Liver (tissue), 3 donors: ENCODE measurements around the gene ACKR2.

Experiments used
- EGR1 ChIP-seq, 2 donors: IDR thresholded peaks; 2 replicates each; pipeline ENCODE4 v1.6.1; 2016 to 2018; ENCODE audit warnings: antibody characterized with exemption in 2 of 2, low read depth in 2 of 2
- FOXA1 ChIP-seq: IDR thresholded peaks from 2 replicates; pipeline ENCODE4 v1.6.1; 2016; ENCODE audit warnings: antibody characterized with exemption
- JUND ChIP-seq, 2 donors: IDR thresholded peaks; 2 replicates each; pipeline ENCODE4 v1.6.1; 2016; ENCODE audit warnings: antibody characterized with exemption in 2 of 2
- TF ChIP-seq, protein P1 (sequence below): fragments of 150-350 bp; IDR thresholded peaks from 2 replicates; pipeline ENCODE4 v1.5.1; 2017; ENCODE audit warnings: improper control_type of control experiment, low read depth, low read length; ENCODE audit not compliant: missing input control
- TF ChIP-seq, protein P2 (sequence below): IDR thresholded peaks from 2 replicates; pipeline ENCODE4 v1.6.1; 2016; ENCODE audit warnings: antibody characterized with exemption
- donor health status: healthy.
- donor health status: healthy.

DNA sequence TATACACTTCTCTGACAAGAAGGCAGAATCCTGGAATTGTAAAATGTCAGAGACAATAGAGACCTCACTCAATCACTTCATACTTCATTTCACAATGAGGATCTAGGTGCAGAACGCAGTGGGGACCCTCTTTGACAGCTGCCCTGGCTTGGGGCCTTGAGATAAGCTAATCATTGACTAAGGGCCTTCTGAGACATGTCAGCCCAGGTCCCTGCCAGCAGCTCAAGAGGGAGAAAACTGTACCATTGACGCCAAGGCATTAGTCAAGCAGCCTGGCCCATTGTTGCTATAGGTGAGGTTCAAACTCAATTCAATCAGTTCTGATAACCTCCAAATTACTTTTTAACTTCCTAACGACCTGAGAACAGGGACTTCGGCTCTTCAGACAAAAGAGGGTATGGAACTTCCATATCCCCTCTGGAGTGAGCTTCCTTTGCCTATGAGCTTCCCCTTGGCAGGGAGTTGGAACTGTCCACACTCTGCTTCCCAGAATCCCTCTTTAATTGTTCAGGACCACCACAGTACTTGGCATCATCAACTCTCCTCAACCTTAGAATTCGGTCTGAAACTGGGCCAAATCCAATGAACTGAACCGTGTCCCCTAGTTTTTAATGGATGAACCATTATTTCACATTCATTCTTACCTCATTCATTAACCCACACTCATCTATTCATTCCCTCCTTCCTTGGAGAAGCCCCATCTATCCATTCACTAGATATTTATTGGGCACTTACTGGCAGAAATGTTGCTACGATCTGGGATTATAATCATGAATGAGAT lies 67.9 kb downstream of the ACKR2 start:
- TF ChIP-seq, protein P1, sequence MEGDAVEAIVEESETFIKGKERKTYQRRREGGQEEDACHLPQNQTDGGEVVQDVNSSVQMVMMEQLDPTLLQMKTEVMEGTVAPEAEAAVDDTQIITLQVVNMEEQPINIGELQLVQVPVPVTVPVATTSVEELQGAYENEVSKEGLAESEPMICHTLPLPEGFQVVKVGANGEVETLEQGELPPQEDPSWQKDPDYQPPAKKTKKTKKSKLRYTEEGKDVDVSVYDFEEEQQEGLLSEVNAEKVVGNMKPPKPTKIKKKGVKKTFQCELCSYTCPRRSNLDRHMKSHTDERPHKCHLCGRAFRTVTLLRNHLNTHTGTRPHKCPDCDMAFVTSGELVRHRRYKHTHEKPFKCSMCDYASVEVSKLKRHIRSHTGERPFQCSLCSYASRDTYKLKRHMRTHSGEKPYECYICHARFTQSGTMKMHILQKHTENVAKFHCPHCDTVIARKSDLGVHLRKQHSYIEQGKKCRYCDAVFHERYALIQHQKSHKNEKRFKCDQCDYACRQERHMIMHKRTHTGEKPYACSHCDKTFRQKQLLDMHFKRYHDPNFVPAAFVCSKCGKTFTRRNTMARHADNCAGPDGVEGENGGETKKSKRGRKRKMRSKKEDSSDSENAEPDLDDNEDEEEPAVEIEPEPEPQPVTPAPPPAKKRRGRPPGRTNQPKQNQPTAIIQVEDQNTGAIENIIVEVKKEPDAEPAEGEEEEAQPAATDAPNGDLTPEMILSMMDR, result no peak
- TF ChIP-seq EGR1 (IDR thresholded peaks at IDR 0.05; ENCODE audit: low read depth in 2 of 2) (no peak), FOXA1 (no peak), JUND (IDR thresholded peaks at IDR 0.05) (no peak)
- TF ChIP-seq, protein P2, sequence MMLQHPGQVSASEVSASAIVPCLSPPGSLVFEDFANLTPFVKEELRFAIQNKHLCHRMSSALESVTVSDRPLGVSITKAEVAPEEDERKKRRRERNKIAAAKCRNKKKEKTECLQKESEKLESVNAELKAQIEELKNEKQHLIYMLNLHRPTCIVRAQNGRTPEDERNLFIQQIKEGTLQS, result no peak
